OCI-LY1 (cell line): ENCODE measurements around the gene MRS2.

ENCODE experiments used
- H2AFZ ChIP-seq: fragments of 200-600 bp; sonication (generic), shearing (Covaris generic); 2 replicates; pipeline ENCODE4 v1.6.0; 2014; ENCODE audit warnings: antibody characterized with exemption, mild to moderate bottlenecking, low read length
- H3F3A ChIP-seq: fragments of 200-600 bp; sonication (generic), shearing (Covaris generic); 2 replicates; pipeline ENCODE4 v1.6.0; 2014; ENCODE audit warnings: mild to moderate bottlenecking, antibody characterized with exemption, low read length, moderate library complexity; ENCODE audit not compliant: insufficient read depth
- H3K27ac ChIP-seq: fragments of 200-600 bp; sonication (generic); 2 replicates; pipeline ENCODE4 v1.5.1; 2014; ENCODE audit warnings: low read length, mixed run types, mild to moderate bottlenecking, low read depth; ENCODE audit not compliant: poor library complexity, severe bottlenecking
- H3K27me3 ChIP-seq: fragments of 200-600 bp; sonication (generic); 2 replicates; pipeline ENCODE4 v1.6.0; 2014; ENCODE audit warnings: antibody characterized with exemption, mild to moderate bottlenecking, low read length, moderate library complexity; ENCODE audit not compliant: insufficient read depth
- H3K36me3 ChIP-seq: fragments of 200-600 bp; sonication (generic); 2 replicates; pipeline ENCODE4 v1.6.1; 2014; ENCODE audit warnings: mild to moderate bottlenecking, antibody characterized with exemption, low read length, moderate library complexity, mixed read lengths; ENCODE audit not compliant: insufficient read depth
- H3K4me1 ChIP-seq: fragments of 200-600 bp; sonication (generic); 2 replicates; pipeline ENCODE4 v1.5.1; 2014; ENCODE audit warnings: mild to moderate bottlenecking, low read length, moderate library complexity; ENCODE audit not compliant: insufficient read depth, severe bottlenecking
- H3K4me2 ChIP-seq: fragments of 200-600 bp; sonication (generic), shearing (Covaris generic); 2 replicates; pipeline ENCODE4 v1.6.1; 2014; ENCODE audit warnings: low read length
- H3K4me3 ChIP-seq: fragments of 200-600 bp; sonication (generic); 2 replicates; pipeline ENCODE4 v1.5.1; 2014; ENCODE audit warnings: low read length, low read depth, mild to moderate bottlenecking, mixed read lengths; ENCODE audit not compliant: poor library complexity, severe bottlenecking
- H3K79me2 ChIP-seq: fragments of 200-600 bp; shearing (Covaris generic); 2 replicates; pipeline ENCODE4 v1.6.1; 2016; ENCODE audit warnings: mixed run types, low read length, mixed read lengths; ENCODE audit not compliant: insufficient read depth
- H3K9ac ChIP-seq: fragments of 200-600 bp; sonication (generic), shearing (Covaris generic); 2 replicates; pipeline ENCODE4 v1.6.1; 2014; ENCODE audit warnings: mild to moderate bottlenecking, low read length, mixed read lengths
- H3K9me2 ChIP-seq: fragments of 200-600 bp; sonication (generic), shearing (Covaris generic); 2 replicates; pipeline ENCODE4 v1.6.1; 2014; ENCODE audit warnings: low read depth, mild to moderate bottlenecking, low read length, mixed read lengths
- H3K9me3 ChIP-seq: fragments of 200-600 bp; shearing (Covaris generic); 2 replicates; pipeline ENCODE4 v1.6.1; 2014; ENCODE audit warnings: low read length, mixed read lengths
- H4K20me1 ChIP-seq: fragments of 200-600 bp; sonication (generic), shearing (Covaris generic); 2 replicates; pipeline ENCODE4 v1.6.0; 2016; ENCODE audit warnings: mild to moderate bottlenecking, low read length; ENCODE audit not compliant: insufficient read depth
- CTCF ChIP-seq: fragments of 200-600 bp; sonication (generic), shearing (Covaris generic); IDR thresholded peaks from 2 replicates; pipeline ENCODE4 v1.5.1; 2017; ENCODE audit warnings: mild to moderate bottlenecking, antibody characterized with exemption, low read length, moderate library complexity, mixed read lengths
- EZH2 ChIP-seq: fragments of 200-600 bp; sonication (generic), shearing (Covaris generic); IDR thresholded peaks from 2 replicates; pipeline ENCODE4 v1.8.0; 2017; ENCODE audit warnings: borderline replicate concordance, mixed run types, mild to moderate bottlenecking, antibody characterized with exemption, low read length, moderate library complexity, mixed read lengths

MRS2 gene

GRCh38 chr6:24387818-24388217 lies 14.9 kb upstream of the MRS2 start:
- H4K20me1 ChIP-seq: no peaks in the 10 kb centered on the region
- H3K4me3 ChIP-seq: no peak overlapping the region
- H3K79me2 ChIP-seq: no peaks in the 10 kb centered on the region
- no peaks in the 10 kb centered on the region for H3K9me2 ChIP-seq
- H3K36me3 ChIP-seq: no peaks in the 10 kb centered on the region
- no peak overlapping the region for H3K27ac ChIP-seq
- H3K9ac ChIP-seq: no peak overlapping the region
- peaks cover 11% of the 10 kb centered on the region for H3K4me1 ChIP-seq
- H3K4me2 ChIP-seq: no peak overlapping the region
- H3K9me3 ChIP-seq: no peaks in the 10 kb centered on the region
- H3K27me3 ChIP-seq: no peaks in the 10 kb centered on the region
- no peak for TF ChIP-seq EZH2
- TF ChIP-seq CTCF: no peak
- H3F3A ChIP-seq: no peaks in the 10 kb centered on the region
- no peak overlapping the region for H2AFZ ChIP-seq

GRCh38 chr6:24391208-24391607 lies 11.5 kb upstream of the MRS2 start:
- no peak overlapping the region for H2AFZ ChIP-seq
- TF ChIP-seq EZH2 (no peak), CTCF (no peak)
- H3K79me2 ChIP-seq: no peaks in the 10 kb centered on the region
- H3K27me3 ChIP-seq: peaks cover 3% of the 10 kb centered on the region; the same call in 1 of the 2 replicates
- H3K4me2 ChIP-seq: peak overlapping the region; percentile 22; the same call in 1 of the 2 replicates
- H4K20me1 ChIP-seq: no peaks in the 10 kb centered on the region
- no peak overlapping the region for H3K9ac ChIP-seq
- no peaks in the 10 kb centered on the region for H3K36me3 ChIP-seq
- no peak overlapping the region for H3K4me3 ChIP-seq
- H3K9me2 ChIP-seq: no peaks in the 10 kb centered on the region
- H3K9me3 ChIP-seq: peaks cover 2% of the 10 kb centered on the region
- no peak overlapping the region for H3K27ac ChIP-seq
- H3F3A ChIP-seq: no peaks in the 10 kb centered on the region
- peaks cover 11% of the 10 kb centered on the region for H3K4me1 ChIP-seq

GRCh38 chr6:24391756-24392405 lies 10.9 kb upstream of the MRS2 start:
- no peaks in the 10 kb centered on the region for H3F3A ChIP-seq
- H3K4me2 ChIP-seq: peak overlapping the region; percentile 22; the same call in 1 of the 2 replicates
- H4K20me1 ChIP-seq: no peaks in the 10 kb centered on the region
- TF ChIP-seq EZH2 (no peak), CTCF (no peak)
- no peaks in the 10 kb centered on the region for H3K79me2 ChIP-seq
- H3K27me3 ChIP-seq: peaks cover 3% of the 10 kb centered on the region; the same call in 1 of the 2 replicates
- H3K4me1 ChIP-seq: peaks cover 11% of the 10 kb centered on the region
- peaks cover 8% of the 10 kb centered on the region for H3K9me3 ChIP-seq
- H3K9me2 ChIP-seq: no peaks in the 10 kb centered on the region
- no peak overlapping the region for H2AFZ ChIP-seq
- H3K27ac ChIP-seq: no peak overlapping the region
- no peak overlapping the region for H3K4me3 ChIP-seq
- no peak overlapping the region for H3K9ac ChIP-seq
- H3K36me3 ChIP-seq: no peaks in the 10 kb centered on the region
